Limb (tissue), 2 donors: ENCODE data around the gene CGB2.
"Not testable (repeated sequence)": the region's sequence is repeated elsewhere in the genome, so short reads cannot be mapped to it uniquely, and the experiment has no call there.

Source experiments
- DNase-seq, 2 donors: peaks; one replicate each; pipeline ENCODE4 v3.0.0-alpha.2; 2016; ENCODE audit errors: extremely low spot score in 2 of 2

The CGB2 gene

DNA sequence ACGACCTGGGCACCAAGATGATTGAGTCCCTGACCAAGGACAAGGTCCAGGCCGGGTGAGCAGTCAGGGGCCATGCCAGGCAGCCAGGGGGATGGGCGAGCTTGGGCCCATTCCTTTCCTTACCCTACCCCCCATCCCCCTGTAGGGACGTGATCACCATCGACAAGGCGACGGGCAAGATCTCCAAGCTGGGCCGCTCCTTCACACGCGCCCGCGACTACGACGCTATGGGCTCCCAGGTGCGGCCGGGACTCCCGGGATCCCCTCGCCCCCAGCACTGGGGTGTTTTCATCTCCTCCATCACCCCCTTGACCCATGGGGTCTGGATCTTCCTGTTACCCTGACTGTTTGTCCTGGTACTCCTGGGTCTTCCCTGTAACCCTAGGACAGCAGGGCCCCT is 21.9 kb upstream of the CGB2 start:
- no peak for DNase-seq

DNA sequence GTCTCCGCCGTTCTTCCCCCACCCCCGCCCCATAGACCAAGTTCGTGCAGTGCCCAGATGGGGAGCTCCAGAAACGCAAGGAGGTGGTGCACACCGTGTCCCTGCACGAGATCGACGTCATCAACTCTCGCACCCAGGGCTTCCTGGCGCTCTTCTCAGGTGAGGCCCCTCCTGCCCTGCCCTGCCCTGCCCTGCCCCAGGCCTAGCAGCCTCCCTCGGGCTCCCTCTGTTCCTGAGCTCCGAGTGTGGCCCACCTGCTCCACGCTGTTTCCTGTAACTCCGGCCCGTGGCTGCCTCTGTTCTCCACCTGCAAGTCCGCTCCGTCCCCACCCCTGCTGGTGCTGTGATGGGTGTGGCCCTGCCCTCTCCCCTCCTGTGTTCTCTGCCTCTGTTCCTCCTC is 21.2 kb upstream of the CGB2 start:
- DNase-seq: no peak

DNA sequence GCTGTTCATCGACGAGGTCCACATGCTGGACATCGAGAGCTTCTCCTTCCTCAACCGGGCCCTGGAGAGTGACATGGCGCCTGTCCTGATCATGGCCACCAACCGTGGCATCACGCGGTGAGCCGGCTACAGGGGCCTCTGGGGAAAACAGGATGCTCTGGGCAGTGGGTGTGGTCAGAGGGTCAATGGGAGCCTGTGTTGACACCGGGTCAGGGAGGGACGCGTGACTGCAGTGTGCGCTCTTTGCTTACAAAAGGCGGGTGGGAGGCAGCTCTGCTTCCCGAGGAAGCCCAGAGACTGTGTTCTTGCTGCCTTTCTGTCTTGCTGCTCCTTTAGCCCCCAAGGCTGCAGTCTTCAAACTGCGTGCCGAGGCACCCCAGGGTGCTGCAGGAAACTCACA is 20.5 kb upstream of the CGB2 start:
- DNase-seq: no peak

DNA sequence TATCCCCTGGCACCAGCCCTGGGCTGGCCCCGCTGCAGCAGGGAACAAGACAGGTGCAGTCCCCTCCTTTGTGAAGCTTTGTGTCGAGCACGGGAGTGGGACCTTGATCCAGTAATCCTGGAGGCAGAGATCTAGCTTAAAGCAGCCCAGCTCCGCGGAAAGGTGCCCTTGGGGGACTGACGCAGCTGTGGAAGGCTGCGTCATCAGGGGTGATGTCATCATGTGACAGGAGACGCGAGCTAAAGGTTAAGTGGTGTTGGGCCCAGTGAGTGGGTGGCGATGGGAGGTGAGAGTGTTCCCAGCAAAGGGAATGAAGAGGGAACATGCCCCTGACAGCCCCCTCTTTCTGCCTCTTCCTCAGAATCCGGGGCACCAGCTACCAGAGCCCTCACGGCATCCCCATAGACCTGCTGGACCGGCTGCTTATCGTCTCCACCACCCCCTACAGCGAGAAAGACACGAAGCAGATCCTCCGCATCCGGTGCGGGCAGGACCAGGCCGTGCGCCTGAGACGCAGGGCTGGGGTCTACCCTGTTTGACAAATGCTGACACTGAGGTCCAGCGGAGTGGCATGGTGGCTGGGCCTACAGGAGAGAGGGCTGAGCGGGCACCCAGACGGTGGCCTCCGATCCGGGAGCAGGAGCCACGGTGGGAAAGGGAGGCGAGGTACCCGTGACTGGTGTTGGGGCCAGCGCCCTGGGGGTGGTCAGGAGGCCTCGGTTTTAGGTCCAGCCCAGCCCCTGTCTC is 17.4 kb upstream of the CGB2 start:
- no peak for DNase-seq

DNA sequence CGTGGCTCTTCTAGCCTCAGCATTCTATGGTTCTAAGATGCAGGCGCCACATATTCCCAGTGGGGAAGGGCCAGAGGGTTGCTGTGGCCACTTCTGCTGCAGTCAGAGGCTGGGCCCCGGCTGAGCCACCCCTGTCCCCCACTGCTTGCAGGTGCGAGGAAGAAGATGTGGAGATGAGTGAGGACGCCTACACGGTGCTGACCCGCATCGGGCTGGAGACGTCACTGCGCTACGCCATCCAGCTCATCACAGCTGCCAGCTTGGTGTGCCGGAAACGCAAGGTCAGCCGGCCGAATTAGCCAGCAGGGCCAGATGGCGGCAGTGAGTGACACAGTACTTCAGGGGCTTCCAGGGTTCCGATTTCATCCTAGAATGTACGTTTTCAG is 16.8 kb upstream of the CGB2 start:
- no peak for DNase-seq

DNA sequence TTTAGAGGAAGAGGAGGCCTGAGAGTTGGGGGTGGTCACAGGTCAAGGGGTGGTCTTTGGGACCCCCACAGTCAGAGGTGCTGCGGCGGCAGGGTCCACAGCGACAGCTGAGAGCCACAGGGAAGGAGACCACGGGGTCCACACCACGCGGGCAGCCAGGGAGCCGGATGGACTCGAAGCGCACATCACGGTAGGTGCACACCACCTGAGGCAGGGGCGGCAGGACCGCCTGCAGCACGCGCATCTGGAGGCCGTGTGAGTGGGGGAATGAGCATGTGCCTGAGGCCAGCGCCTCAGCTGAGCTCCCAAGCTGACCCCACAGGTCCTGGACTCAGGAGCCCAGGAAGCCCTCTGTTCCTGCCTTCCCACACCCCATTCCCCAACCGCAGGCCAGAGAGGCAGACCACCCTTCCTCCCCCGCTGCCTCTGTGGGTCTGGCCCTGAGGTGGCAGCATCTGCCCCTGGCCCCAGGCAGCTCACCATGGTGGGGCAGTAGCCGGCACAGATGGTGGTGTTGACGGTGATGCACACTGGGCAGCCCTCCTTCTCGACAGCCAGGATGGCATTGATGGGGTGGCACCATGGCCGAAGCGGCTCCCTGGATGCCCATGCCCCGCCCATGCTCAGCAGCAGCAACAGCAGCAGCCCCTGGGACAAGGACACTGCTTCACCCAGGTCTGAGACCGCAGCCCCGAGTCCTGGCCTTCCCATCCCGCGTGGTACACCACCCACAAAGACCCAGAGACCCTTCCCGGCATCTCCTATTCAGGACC is 15.4 kb upstream of the CGB2 start:
- DNase-seq: no peak

DNA sequence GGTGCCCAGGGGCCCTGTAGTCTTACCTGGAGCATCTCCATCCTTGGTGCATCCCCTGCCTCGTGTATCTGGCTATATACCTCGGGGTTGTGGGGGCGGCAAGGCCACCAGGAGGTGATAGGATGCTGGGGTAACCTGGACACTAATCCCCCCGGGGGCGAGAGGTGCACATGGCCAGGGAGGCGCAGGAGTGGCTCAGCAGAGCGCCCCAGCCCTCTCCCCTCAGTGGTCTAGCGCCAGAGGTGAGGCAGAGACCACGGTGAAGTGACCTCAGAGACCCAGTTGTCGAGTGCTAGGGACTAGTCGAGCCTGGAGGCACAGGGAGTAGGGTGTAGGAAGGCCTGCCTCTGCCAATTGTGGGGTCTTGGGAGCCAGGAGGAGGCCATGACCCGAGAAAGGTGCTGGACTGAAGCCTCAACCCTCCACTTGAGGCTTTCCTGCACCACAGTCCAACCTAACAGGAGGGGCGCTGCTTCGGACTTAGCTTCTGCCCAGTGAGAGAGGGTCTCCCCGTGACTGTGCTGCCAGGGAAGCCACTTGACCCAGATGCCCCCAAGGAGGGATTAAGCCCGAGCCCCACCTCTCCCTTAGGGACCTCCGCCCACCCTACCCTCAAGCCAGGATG is 14.5 kb upstream of the CGB2 start, which contains the start of gene LHB:
TSS of gene LHB (minus strand) at position 51 of the 625 bp plus-strand sequence. CDS start at position 41, 10 bp downstream.
- DNase-seq: no peak

DNA sequence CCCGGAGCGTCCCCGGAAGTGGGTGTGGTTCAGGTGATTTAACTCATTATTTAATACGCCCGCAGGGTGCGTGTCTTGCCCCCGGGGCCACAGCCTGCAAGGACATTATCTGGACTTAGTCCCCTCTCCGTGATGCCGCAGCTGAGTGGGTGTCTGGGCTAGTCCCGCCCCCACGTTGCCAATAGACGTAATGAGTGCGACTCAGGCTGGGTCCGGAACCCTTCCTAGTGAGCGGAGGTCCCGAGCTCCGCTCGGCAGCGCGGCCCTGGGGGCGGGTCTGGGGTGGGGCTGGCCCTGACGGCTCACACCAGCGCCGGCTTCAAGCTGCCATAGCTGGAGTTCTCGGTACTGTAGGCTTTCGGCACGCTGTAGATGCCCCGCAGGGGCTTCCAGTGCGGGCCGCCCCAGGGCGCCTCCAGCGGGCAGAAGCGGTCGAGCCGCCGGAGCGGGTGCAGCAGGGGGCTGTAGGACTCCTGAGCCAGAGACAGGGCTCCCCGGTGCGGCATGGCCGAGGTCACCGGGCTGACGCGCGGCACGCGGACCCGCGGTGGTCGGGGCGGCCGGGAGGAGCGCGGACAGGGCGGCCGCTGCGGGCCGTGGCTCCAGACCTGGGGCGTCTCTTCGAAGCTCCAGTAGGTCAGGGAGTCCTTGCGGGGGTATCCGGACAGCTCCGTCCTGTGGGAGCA is 13.9 kb upstream of the CGB2 start:
- peak; percentile 26 to 70 for DNase-seq

DNA sequence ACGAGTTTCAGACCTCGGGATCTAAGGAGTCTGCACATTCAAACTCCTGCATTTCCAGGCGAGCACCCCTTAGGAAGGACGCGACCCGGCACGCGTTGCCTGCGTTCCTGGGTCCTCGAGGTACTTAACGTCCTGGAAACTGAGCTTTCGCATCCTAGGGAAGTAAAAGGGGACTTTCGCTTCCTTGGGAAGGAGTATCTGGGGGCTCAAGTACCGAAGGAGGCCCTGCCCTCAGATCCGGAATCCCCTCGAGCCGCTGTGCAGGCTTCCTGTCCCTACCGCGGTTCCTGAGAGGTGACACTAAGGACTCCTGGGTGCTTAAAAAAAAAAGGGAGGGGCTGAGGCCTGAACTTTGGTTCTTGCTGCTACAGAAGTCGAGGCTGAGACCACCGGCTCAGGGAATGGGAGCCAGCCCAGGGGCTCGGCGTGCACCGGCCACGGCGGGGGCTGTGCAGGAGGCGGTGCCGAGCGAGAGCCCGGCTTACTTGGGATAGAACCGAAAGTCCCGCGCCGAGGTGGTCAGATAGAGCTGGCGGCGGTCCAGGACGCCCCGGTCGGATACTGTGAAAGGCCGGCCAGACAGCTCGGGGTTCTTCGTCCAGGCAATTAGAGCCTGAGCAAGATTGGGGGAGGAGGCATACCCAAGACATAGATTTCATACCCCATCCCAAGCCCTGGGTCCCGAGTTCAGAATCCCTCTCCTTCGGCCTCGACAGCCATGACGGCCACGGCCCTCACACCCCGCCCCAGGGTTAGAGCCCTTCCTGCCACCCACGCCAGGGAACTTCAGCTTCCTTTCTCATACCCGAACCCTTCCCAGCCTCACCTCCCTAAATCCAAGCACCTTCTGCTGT is 13.1 kb upstream of the CGB2 start:
- not testable (repeated sequence) for DNase-seq

DNA sequence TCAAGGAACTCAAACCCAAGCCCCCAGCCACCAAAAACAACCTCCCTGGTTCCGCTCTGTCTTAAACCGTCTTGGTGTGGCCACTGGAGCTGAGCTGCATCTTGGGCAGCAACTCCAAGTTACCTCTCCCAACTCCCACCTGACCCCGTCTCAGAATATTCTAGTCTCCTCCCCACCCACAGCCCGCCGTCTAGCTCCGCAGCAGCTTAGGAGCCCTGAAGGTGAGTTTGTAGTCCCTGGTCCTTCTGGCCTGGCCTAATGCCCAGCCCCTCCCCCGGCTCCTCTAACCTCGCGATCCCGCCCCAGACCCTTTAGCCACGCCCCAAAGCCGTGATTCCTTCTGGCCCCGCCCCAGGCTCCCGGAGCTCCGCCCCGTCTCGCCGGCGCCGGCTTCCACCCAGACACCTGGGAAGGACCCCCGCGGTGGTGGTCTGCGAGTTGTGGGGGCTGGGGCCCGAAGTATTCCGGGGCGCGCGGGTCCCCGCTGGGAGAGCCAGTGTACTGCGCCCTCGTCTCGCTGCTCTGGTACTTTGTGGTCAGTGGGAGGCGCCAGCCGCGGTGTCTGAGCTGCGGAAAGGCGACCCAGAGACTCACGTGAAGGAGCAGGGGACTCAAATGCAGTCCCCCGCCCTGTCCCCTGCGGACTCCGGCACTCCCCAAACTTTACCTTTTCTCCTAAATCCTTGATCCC is 12.3 kb upstream of the CGB2 start:
- peak in 1 of 2 donors; percentile 62 for DNase-seq

DNA sequence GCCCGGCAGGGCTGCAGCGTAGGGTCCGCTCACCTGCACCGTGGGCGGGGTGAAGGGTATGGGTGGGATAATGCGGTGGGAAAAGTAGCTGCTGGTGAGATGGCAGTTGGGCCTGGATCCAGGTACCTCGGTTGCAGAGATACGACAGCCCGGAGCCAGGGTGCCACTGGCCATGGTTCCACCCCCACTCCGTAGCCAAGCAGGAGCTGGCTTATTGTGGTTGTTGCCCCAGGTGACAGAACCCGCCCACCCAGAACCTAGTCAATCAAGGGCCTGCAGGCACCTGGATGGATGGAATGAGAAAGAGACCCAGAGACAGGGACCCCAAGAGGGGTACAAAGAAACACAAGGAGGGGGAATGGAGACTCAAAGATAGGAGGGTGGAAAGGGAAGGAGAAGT is 11.3 kb upstream of the CGB2 start:
- DNase-seq: no peak

DNA sequence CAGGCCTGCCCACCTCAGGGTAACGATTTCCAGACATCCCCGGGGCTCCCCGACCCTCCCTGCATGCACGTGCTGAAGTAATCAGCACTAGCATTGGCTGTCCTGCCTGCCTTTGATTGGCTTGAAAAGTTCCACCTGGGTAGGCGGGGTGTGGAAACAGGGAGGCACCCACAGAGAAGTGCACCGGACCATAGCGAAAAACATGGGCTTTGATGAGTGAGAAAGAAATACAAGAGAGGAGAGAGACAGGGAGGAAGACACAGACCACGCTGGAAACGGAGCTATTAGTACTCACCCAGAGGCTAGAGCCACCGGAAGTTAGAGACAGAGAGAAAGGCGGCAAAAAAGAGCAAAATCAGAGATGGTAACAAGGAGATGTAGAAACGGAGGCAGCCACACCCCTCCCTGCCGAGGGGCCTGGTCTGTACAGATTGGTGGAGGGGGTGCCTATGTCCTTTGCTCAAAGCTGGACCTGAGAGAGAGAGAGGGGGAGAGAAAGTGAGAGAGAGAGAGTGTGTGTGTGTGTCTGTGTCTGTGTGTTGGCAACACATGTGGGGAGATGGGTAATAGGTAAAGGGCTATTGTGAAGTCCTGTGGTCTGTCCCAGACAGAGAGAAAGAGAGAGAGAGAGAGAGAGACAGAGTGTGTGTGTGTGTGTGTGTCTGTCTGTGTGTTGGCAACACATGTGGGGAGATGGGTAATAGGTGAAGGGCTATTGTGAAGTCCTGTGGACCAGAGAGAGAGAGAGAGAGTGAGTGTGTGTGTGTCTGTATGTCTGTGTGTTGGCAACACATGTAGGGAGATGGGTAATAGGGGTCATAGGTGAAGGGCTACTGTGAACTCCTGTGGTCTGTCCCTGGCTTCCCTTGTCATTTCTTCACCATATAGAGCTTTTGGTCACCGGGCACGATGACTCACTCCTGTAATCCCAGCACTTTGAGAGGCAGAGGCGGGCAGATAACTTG is 10.5 kb upstream of the CGB2 start:
- no peak for DNase-seq

DNA sequence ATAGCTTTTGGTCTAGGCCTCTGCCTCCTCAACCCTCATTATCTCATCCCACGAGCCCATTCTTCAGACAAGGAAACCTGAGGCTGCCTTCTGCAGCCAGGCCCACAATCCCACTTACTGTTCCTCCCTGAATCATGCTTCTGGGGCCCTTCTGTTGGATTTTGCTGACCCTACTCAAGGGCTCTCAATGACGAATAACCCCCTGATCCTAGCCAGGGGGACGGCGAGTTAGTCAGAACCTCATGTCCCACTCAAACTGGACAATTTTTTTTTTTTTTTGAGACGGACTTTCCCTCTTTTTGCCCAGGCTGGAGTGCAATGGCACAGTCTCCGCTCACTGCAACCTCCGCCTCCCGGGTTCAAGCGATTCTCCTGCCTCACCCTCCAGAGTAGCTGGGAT is 9.6 kb upstream of the CGB2 start:
- DNase-seq: no peak

DNA sequence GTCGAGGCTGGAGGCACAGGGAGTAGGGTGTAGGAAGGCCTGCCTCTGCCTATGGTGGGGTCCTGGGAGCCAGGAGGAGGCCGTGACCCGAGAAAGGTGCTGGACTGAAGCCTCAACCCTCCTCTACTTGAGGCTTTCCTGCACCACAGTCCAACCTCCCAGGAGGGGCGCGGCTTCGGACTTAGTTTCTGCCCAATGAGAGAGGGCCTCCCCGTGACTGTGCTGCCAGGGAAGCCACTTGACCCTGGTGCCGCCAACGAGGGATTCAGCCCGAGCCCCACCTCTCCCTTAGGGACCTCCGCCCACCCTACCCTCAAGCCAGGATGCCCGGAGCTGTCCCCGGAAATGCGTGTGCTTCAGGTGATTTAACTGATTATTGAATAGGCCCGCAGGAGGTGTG is 7.5 kb upstream of the CGB2 start, which contains the start of gene CGB3:
TSS of gene CGB3 (minus strand) at position 101 of the 400 bp plus-strand sequence. CDS start 362 bp downstream, outside the sequence.
- not testable (repeated sequence) for DNase-seq

DNA sequence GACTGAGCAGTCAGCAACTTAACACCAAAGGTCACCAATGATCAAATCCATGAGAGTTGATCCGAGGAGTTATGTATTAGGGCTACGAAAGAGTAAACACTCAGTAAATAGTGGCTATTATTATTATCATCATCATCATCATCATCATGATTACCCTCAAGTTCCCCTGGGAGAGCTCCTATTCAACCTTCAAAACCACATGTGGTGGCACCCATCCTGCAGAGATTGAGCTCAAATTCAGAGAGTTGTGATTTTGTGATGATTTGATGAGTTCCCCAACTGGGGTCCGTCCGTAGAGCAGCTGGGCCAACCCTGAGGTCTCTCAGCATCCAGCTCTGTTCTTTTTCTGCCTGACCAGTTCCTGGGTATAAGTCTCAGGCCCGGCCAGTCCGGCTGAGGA is 6.6 kb upstream of the CGB2 start:
- not testable (repeated sequence) for DNase-seq

DNA sequence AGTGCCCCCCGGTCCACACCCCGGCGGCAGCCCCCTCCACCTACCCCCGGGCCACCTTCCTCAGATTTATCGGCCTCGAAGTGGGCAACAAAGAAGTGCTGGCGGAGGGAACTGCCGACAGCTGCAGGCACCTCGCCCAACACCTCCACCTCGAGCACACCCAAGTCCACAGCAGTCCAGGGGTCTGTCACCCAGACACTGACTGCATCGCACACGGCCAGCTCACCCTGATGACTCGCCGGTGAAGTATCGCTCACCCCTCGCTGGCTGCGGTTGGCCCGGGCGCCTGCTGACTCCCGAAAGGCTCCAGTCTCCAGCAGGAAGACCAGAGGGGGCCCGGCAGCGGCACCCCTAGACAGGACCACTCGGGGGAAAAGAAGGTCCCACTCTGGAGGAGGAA is 6.1 kb upstream of the CGB2 start:
- not testable (repeated sequence) for DNase-seq

DNA sequence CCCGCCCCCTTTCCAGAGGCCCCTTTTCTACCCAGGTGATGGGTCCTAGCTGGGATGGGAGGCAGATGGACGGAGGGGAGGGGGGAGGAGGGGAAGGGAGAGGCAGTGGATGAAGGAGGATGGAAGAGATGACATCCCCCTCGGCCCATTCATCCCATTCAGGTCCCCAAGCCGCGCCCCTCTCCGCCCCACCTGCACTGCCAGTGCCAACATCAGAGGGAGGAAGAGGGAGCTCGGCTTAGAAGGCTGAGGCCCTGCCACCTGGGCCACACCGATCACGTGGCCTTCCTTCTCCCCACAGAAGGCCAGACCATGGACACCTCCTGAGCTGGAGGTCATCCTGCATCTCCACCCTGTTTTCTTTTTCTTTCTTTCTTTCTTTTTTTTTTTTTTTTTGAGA is 3.0 kb upstream of the CGB2 start:
- not testable (repeated sequence) for DNase-seq

DNA sequence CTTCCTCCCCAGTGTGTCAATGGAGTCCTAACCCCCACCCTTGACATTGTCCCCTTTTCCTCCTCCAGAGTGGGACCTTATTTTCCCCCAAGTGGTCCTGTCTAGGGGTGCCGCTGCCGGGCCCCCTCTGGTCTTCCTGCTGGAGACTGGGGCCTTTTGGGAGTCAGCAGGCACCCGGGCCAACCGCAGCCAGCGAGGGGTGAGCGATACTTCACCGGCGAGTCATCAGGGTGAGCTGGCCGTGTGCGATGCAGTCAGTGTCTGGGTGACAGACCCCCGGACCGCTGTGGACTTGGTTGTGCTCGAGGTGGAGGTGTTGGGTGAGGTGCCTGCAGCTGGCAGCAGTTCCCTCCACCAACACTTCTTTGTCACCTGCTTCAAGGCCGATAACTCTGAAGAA is 1.9 kb upstream of the CGB2 start:
- not testable (repeated sequence) for DNase-seq

DNA sequence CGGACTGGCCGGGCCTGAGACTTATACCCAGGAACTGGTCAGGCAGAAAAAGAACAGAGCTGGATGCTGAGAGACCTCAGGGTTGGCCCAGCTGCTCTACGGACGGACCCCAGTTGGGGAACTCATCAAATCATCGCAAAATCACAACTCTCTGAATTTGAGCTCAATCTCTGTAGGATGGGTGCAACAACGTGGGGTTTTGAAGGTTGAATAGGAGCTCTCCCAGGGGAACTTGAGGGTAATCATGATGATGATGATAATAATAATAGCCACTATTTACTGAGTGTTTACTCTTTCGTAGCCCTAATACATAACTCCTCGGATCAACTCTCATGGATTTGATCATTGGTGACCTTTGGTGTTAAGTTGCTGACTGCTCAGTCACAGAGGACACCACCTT is 1.4 kb upstream of the CGB2 start:
- not testable (repeated sequence) for DNase-seq
